H9 (cell line): ENCODE results near the gene ENPEP. TPM values are rescaled to one million over a fixed set of nuclear protein-coding genes. Genes with fewer than 3 reads are reported as not detected.

Experiments
- DNase-seq: peaks from one replicate; pipeline ENCODE4 v3.0.0-alpha.2; 2017
- H2AFZ ChIP-seq: one replicate; pipeline ENCODE4 v1.6.1; 2013; ENCODE audit warnings: mild to moderate bottlenecking, low read length, control low read depth, moderate library complexity
- H2AK5ac ChIP-seq: 2 replicates; pipeline ENCODE4 v1.6.1; 2013; ENCODE audit warnings: low read length, control low read depth, mixed read lengths; ENCODE audit not compliant: insufficient read length
- H2BK120ac ChIP-seq: one replicate; pipeline ENCODE4 v1.6.1; 2013; ENCODE audit warnings: low read depth, mild to moderate bottlenecking, low read length, control low read depth, inconsistent platforms; ENCODE audit not compliant: poor library complexity, severe bottlenecking
- H2BK12ac ChIP-seq: 2 replicates; pipeline ENCODE4 v1.6.1; 2013; ENCODE audit warnings: low read length, control low read depth, mixed read lengths, low read depth; ENCODE audit not compliant: insufficient read length
- H2BK15ac ChIP-seq: 2 replicates; pipeline ENCODE4 v1.6.1; 2013; ENCODE audit warnings: low read depth, low read length, control low read depth
- H2BK20ac ChIP-seq: one replicate; pipeline ENCODE4 v1.6.1; 2013; ENCODE audit warnings: low read depth, mild to moderate bottlenecking, low read length, control low read depth, inconsistent platforms; ENCODE audit not compliant: poor library complexity, severe bottlenecking
- H2BK5ac ChIP-seq: 2 replicates; pipeline ENCODE4 v1.6.1; 2013; ENCODE audit warnings: low read length, control low read depth, mixed read lengths; ENCODE audit not compliant: insufficient read length
- H3K14ac ChIP-seq: 2 replicates; pipeline ENCODE4 v1.6.1; 2013; ENCODE audit warnings: low read length, control low read depth; ENCODE audit not compliant: insufficient read depth
- H3K18ac ChIP-seq: 2 replicates; pipeline ENCODE4 v1.6.1; 2013; ENCODE audit warnings: low read depth, mild to moderate bottlenecking, mixed read lengths, low read length, control low read depth; ENCODE audit not compliant: insufficient read length
- H3K23ac ChIP-seq: 2 replicates; pipeline ENCODE4 v1.6.1; 2013; ENCODE audit warnings: low read length, control low read depth, mixed read lengths, low read depth; ENCODE audit not compliant: insufficient read length
- H3K23me2 ChIP-seq: 2 replicates; pipeline ENCODE4 v1.6.1; 2013; ENCODE audit warnings: low read depth, mild to moderate bottlenecking, mixed read lengths, low read length, control low read depth; ENCODE audit not compliant: insufficient read length, poor library complexity, severe bottlenecking
- H3K27ac ChIP-seq: 2 replicates; pipeline ENCODE4 v1.5.1; 2013; ENCODE audit warnings: low read length, control low read depth, mixed read lengths, low read depth; ENCODE audit not compliant: insufficient read length
- H3K27me3 ChIP-seq: 2 replicates; pipeline ENCODE4 v1.6.1; 2013; ENCODE audit warnings: low read length, control low read depth, inconsistent platforms; ENCODE audit not compliant: insufficient read depth
- H3K4ac ChIP-seq: 2 replicates; pipeline ENCODE4 v1.6.1; 2013; ENCODE audit warnings: low read depth, mild to moderate bottlenecking, control low read depth, inconsistent platforms, low read length, moderate library complexity
- H3K4me1 ChIP-seq: 2 replicates; pipeline ENCODE4 v1.6.1; 2013; ENCODE audit warnings: low read length, control low read depth, inconsistent platforms; ENCODE audit not compliant: insufficient read depth
- H3K4me2 ChIP-seq: 2 replicates; pipeline ENCODE4 v1.6.1; 2013; ENCODE audit warnings: low read length, control low read depth, mixed read lengths; ENCODE audit not compliant: insufficient read length, insufficient read depth
- H3K56ac ChIP-seq: 2 replicates; pipeline ENCODE4 v1.6.1; 2013; ENCODE audit warnings: low read depth, mild to moderate bottlenecking, mixed read lengths, low read length, control low read depth; ENCODE audit not compliant: insufficient read length
- H3K79me1 ChIP-seq: 2 replicates; pipeline ENCODE4 v1.6.1; 2013; ENCODE audit warnings: low read depth, mild to moderate bottlenecking, moderate library complexity, low read length, control low read depth, inconsistent platforms; ENCODE audit not compliant: insufficient read depth, poor library complexity, severe bottlenecking
- H3K79me2 ChIP-seq: 2 replicates; pipeline ENCODE4 v1.6.1; 2013; ENCODE audit warnings: low read length, control low read depth, inconsistent platforms; ENCODE audit not compliant: insufficient read depth
- H3K9ac ChIP-seq: 2 replicates; pipeline ENCODE4 v1.6.1; 2013; ENCODE audit warnings: low read length, control low read depth, mixed read lengths; ENCODE audit not compliant: insufficient read length; ENCODE audit errors: extremely low read depth
- H3K9me3 ChIP-seq: one replicate; pipeline ENCODE4 v1.6.1; 2013; ENCODE audit warnings: low read depth, low read length, inconsistent platforms; ENCODE audit not compliant: control insufficient read depth
- H3T11ph ChIP-seq: one replicate; pipeline ENCODE4 v1.6.1; 2013; ENCODE audit warnings: mild to moderate bottlenecking, low read length, control low read depth, inconsistent platforms
- H4K20me1 ChIP-seq: one replicate; pipeline ENCODE4 v1.6.1; 2013; ENCODE audit not compliant: control insufficient read depth, insufficient read length, insufficient read depth
- H4K5ac ChIP-seq: 2 replicates; pipeline ENCODE4 v1.6.1; 2013; ENCODE audit warnings: low read depth, mild to moderate bottlenecking, mixed read lengths, low read length, control low read depth; ENCODE audit not compliant: insufficient read length
- H4K8ac ChIP-seq: replicated peaks from 2 replicates; pipeline ENCODE4 v1.6.1; 2013; ENCODE audit warnings: low read length, control low read depth, mixed read lengths, low read depth; ENCODE audit not compliant: insufficient read length
- H4K91ac ChIP-seq: 2 replicates; pipeline ENCODE4 v1.6.1; 2013; ENCODE audit warnings: low read depth, mild to moderate bottlenecking, moderate library complexity, mixed read lengths, low read length, control low read depth; ENCODE audit not compliant: insufficient read length
- H3K27ac Mint-ChIP-seq, 3 experiments: 2 replicates in 2 of 3; 3 replicates in 1 of 3; pipeline ENCODE4 v1.8.0; 2020 to 2021; ENCODE audit warnings: mixed read lengths in 3 of 3, mild to moderate bottlenecking in 1 of 3, moderate library complexity in 1 of 3
- H3K27me3 Mint-ChIP-seq: 2 replicates; pipeline ENCODE4 v1.8.0; 2021; ENCODE audit warnings: low read depth, mild to moderate bottlenecking, moderate library complexity, mixed read lengths
- H3K36me3 Mint-ChIP-seq, 3 experiments: 2 replicates in 2 of 3; 3 replicates in 1 of 3; pipeline ENCODE4 v1.8.0; 2020 to 2021; ENCODE audit warnings: low read depth in 3 of 3, mixed read lengths in 3 of 3; ENCODE audit not compliant: insufficient read depth in 1 of 3
- H3K4me1 Mint-ChIP-seq, 2 experiments: 2 replicates each; pipeline ENCODE4 v1.8.0; 2020; ENCODE audit warnings: mixed read lengths in 2 of 2
- H3K4me3 Mint-ChIP-seq, 2 experiments: 2 replicates in 1 of 2; 3 replicates in 1 of 2; pipeline ENCODE4 v1.8.0; 2020 to 2021; ENCODE audit warnings: mild to moderate bottlenecking in 2 of 2, mixed read lengths in 2 of 2, moderate library complexity in 1 of 2
- H3K9me3 Mint-ChIP-seq, 2 experiments: 2 replicates in 1 of 2; 3 replicates in 1 of 2; pipeline ENCODE4 v1.8.0; 2020; ENCODE audit warnings: mild to moderate bottlenecking in 2 of 2, mixed read lengths in 2 of 2, moderate library complexity in 1 of 2
- WGBS: extraction: QIAGEN DNeasy Blood & Tissue Kit; methylation state at CpG from one replicate; pipeline ENCODE4 v1.1.7; 2013; ENCODE audit warnings: missing lambda C conversion rate, low lambda C conversion rate, mixed read lengths; ENCODE audit not compliant: insufficient read length; ENCODE audit errors: extremely low coverage; 5-methylcytosine and 5-hydroxymethylcytosine counted together
- total RNA-seq: library from RNA; stranded (reverse); gene quantifications from 2 replicates; pipeline ENCODE4 v1.2.1, GENCODE V29; 2021
- TF ChIP-seq, protein P1 (sequence below): fragments of 200-600 bp; sonication (generic); conservative IDR thresholded peaks from 3 replicates; pipeline ENCODE4 v1.8.0; 2021; ENCODE audit warnings: antibody characterized with exemption, mild to moderate bottlenecking

Gene ENPEP
- total RNA-seq, 1 experiment from 2014 or later: 0.44 TPM

DNA sequence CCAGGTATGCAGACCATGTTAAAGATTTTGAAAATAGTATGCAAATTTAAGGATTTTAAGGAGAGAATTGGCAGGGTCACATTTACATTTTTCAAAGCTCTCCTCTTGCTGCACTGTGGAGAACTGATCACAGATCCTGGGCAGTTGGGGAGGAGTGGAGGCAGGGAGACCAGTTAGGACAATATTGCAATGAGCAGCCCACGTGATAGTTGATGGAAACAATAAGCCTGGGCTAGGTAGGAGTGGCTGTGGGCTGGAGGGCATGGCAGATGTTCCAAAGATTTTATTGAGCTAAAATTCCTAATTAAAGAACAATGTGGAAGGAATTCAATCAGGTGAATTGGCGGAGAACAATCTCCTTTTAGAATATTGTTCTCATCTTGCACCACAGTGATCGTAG is 50.6 kb downstream of the ENPEP start:
- no peaks in the 10 kb centered on the region for H4K20me1 ChIP-seq
- TF ChIP-seq, protein P1, sequence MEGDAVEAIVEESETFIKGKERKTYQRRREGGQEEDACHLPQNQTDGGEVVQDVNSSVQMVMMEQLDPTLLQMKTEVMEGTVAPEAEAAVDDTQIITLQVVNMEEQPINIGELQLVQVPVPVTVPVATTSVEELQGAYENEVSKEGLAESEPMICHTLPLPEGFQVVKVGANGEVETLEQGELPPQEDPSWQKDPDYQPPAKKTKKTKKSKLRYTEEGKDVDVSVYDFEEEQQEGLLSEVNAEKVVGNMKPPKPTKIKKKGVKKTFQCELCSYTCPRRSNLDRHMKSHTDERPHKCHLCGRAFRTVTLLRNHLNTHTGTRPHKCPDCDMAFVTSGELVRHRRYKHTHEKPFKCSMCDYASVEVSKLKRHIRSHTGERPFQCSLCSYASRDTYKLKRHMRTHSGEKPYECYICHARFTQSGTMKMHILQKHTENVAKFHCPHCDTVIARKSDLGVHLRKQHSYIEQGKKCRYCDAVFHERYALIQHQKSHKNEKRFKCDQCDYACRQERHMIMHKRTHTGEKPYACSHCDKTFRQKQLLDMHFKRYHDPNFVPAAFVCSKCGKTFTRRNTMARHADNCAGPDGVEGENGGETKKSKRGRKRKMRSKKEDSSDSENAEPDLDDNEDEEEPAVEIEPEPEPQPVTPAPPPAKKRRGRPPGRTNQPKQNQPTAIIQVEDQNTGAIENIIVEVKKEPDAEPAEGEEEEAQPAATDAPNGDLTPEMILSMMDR: no peak
- no peaks in the 10 kb centered on the region for H3K27me3 ChIP-seq
- H2AFZ ChIP-seq: no peak overlapping the region
- H3K79me1 ChIP-seq: no peaks in the 10 kb centered on the region
- no peak overlapping the region for H3K27ac ChIP-seq
- H3K9me3 ChIP-seq: no peaks in the 10 kb centered on the region
- no CpG with 5 or more reads among the region's 3 CpGs for WGBS
- H2AK5ac ChIP-seq: no peak overlapping the region
- no peak overlapping the region for H3K27ac Mint-ChIP-seq
- H2BK15ac ChIP-seq: no peak overlapping the region
- DNase-seq: no peak
- H3K9ac ChIP-seq: no peak overlapping the region
- no peaks in the 10 kb centered on the region for H3K23me2 ChIP-seq
- no peak overlapping the region for H3K56ac ChIP-seq
- no peak overlapping the region for H3K14ac ChIP-seq
- no peak overlapping the region for H4K5ac ChIP-seq
- no peaks in the 10 kb centered on the region for H3K27me3 Mint-ChIP-seq
- H4K91ac ChIP-seq: no peak overlapping the region
- H3K23ac ChIP-seq: no peak overlapping the region
- H3K4me3 Mint-ChIP-seq: no peak overlapping the region
- no peak overlapping the region for H2BK12ac ChIP-seq
- no peaks in the 10 kb centered on the region for H3K4me1 Mint-ChIP-seq
- no peaks in the 10 kb centered on the region for H3K4me1 ChIP-seq
- no peak overlapping the region for H2BK5ac ChIP-seq
- no peak overlapping the region for H2BK120ac ChIP-seq
- no peak overlapping the region for H3K18ac ChIP-seq
- no peak overlapping the region for H4K8ac ChIP-seq
- no peaks in the 10 kb centered on the region for H3K9me3 Mint-ChIP-seq
- H2BK20ac ChIP-seq: no peak overlapping the region
- H3K79me2 ChIP-seq: no peaks in the 10 kb centered on the region
- H3T11ph ChIP-seq: no peak overlapping the region
- no peak overlapping the region for H3K4ac ChIP-seq
- no peak overlapping the region for H3K4me2 ChIP-seq
- no peaks in the 10 kb centered on the region for H3K36me3 Mint-ChIP-seq
